Stimulated activated CD8-positive, alpha-beta memory T cell treated with anti-CD3 and anti-CD28 coated beads, Interleukin-12 subunit alpha, Interleukin-12 subunit beta, amount 100 ng/mL, for 1 hour (primary cell): ENCODE data around the gene FGD2.
"Not testable (repeated sequence)": the region's sequence is repeated elsewhere in the genome, so short reads cannot be mapped to it uniquely, and the experiment has no call there.

Experiments
- DNase-seq: peaks from one replicate; pipeline ENCODE4 v3.0.0-alpha.2; 2020; ENCODE audit warnings: low read depth

Gene FGD2

GRCh38 chr6:36971921-36972673 lies 33.4 kb upstream of the FGD2 start:
- no peak for DNase-seq

DNA sequence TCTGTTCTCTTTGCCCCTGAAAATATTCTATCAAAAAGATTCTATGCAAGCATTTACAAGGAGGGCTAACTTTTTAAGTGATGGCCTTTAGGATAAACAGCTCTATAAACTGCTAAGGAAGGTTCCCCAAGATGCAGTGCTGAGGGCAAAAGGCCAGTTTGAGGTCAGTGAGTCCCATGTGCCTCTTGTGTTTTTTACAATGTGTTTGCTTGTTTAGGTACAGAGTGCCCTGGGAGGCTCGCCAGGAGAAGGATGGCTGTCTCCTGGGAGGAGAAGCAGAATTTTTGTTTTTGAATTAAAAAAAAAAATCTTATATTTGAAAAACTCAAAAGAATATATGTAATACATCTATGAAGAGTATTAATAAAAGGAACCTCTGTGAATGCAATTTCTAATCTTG lies 32.3 kb upstream of the FGD2 start:
- no peak for DNase-seq

DNA sequence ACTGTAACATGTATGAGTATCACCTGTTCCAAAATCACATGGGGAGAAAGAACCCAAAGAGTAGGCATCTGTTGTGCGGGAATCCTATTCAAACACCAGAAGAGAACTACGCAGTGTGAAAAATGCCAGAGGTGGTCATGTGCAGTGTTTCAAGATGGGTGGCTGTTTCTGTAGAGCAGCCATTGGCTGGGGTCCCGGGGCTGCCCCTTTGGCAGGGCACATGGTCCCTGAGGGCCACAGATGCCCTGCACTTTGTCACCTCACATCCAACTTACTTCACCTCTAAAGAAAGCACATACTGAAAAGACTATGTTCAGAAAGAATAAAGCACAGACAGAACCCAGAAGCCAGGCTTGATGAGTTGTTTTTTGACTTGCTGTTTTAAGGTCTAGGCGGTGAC lies 31.8 kb upstream of the FGD2 start:
- DNase-seq = no peak

GRCh38 chr6:36975231-36976006 lies 30.0 kb upstream of the FGD2 start:
- DNase-seq = no peak

- no peak for DNase-seq
Observed at GRCh38 chr6:36976007-36976264, 29.5 kb upstream of the FGD2 start.

DNA sequence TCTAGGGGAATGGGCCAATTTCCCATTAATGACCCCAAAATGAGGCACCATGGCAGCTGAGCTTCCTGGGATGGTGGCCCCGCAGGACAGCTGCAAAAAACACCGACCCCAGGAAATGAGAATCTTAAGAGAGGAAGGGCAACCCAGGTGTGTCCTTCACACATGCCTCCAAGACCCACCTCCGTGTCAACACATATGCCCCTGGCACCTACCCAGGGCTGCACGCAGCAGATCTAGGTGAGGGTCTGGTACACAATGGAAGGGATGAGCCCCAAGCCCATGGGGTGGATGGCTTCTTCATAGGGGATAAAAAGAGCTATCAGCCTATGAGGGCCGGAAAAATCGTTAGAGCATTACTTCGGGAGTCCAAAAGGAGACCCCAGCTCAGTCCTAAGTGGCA lies 28.9 kb upstream of the FGD2 start:
- no peak for DNase-seq

GRCh38 chr6:36976931-36977330 lies 28.5 kb upstream of the FGD2 start:
- no peak for DNase-seq

- DNase-seq = no peak
Observed at GRCh38 chr6:36977470-36977941, 27.9 kb upstream of the FGD2 start.

GRCh38 chr6:36978421-36979346 lies 26.8 kb upstream of the FGD2 start:
- DNase-seq = no peak

DNA sequence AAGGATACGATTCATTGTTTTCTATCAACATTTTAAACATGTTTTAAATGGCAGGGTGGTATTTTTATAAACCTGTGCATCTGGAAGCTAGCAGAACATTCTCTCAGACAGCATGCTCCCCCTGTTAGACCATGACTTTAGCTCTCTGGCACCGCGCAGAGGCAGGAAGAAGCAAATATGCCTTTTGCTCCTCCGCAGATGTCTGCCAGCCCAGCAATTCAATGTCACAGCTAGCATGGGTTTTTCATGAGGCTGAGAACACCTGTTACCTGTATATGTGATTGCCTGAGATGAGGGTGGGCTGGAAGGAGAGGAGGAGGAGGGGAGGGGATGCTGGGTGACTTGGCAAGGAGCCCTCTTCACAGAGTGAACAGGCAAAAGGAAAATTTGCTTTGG lies 26.1 kb upstream of the FGD2 start:
- DNase-seq = no peak

DNA sequence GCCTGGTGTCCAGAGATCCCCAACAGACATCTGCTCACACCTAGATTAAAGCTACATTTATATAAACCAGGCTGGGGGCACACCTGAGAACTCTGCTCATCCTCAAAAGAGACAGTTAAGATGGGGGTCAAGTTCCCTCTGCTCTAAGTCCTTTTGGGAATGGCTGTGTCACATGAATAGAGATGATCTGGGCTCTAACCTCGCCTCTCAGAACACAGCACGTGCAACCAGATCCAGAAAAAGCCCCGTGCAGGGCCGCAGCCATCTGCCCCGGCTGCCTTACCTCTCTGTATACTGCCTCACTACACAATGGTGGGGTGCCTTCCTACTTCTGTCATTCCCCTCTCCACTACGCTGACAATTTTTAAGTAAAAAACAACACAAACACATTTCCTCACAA lies 25.3 kb upstream of the FGD2 start:
- DNase-seq = no peak

GRCh38 chr6:36980876-36981619 lies 24.4 kb upstream of the FGD2 start:
- no peak for DNase-seq

- DNase-seq = no peak
Observed at GRCh38 chr6:36983538-36983937, 21.9 kb upstream of the FGD2 start.

DNA sequence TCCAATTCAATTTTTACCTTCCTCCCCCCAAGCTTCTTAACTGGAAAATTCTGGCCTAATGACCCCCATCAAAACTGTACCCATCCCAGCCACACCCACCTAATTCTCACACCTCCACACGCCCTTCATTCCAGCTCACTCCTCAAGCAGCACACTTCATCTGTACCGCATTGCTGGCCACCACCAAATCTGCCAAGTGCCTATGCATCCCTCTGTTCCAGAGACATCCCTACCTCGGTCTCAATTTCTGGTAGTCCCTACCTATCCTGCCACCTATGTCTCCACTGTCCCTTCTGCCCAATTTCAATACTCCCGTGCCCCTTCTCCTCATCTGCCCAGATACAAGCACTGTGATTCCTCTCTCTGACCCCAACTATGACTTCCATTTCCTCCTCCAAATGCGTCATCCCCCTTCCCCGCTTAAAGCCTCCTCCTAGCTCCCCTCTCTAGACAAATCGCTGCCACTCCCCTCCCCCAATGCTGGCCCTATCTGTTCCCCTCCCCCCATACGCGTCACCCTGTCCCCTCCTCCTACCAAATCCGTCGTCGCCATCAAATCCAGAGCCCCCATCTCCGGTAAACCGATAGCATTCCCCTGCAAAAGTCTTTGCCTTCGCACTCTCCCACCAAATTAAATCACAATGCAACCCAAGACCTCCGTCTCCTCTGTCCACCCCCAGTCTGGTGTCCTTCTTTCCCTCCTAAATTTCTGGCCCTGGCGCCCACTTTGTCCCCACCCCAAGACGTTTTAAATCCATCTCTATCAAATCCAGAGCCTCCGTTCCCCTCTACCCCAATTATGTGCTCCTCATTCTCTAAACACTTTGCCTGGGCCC lies 20.7 kb upstream of the FGD2 start:
- peak; percentile 25 for DNase-seq

DNA sequence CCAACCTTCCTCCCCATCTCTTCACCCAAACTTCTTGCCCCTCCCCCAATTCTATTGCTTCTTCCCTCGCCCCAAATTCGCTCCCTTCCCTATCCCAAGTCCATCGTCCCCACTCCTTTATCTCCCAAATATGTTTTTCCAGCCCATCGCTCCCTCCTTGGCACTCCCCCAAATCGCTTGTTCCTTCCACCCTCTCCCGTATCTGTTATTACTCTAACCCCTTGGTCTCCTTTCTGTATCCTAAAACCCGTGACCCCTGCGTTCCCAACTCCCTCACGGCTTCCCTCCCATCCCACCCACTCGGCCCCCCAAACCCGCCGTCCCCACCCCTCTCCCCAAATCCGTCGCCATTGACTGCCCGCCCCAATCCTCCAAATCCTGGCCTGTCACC lies 20.0 kb upstream of the FGD2 start:
- DNase-seq = no peak

DNA sequence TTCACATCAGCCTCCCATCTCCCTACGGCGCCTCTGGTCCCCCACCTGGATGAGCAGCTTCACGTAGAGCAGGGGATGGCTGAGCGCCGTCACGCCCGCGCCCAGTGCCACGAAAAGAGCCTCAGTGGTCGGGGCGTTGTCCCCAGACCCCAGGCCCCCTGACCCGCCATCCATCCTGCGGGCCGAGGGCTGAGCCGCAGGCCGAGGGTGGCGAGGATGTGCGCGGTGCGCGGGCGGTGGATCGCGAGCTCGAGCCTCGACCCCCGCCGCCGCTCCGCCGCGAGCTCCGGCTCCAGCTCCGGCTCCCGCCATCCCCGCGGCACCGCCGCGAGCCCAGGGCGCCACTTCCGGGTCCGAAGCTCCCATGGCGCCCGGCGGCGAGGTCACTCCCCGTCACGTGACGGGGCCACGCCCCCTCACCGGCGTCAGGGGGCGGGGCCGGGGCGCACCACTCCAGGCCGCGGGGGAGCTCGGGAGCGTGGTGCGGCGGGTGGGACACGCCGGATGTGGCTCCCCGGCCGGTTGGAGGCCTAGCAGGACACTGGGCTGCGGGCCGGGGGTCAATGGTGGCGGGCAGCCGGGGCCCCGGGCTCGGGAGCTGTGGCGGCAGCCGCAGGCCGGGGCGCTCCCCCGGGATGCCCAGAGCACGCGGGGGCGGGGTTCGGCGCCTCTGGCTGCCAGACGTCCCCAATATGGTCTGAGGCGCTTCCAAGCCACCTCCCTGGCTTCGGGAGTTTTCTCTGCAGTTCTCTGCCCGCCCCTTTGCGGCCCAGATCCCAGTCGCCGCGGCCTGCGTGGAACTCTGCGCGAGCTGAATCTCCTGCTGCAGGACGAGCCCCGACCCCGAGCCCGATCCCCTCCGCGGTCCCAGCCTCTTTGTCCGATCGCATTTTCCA lies 19.4 kb upstream of the FGD2 start, which contains the start of gene MTCH1:
Gene MTCH1 (minus strand): TSS at position 389 of the 896 bp plus-strand sequence. CDS start 23 bp downstream, at position 366.
- peak; percentile 73 for DNase-seq

GRCh38 chr6:36986704-36987047 lies 18.8 kb upstream of the FGD2 start:
- no peak for DNase-seq

- no peak for DNase-seq
Observed at GRCh38 chr6:36989264-36989663, 16.2 kb upstream of the FGD2 start.

GRCh38 chr6:36990401-36990800 lies 15.1 kb upstream of the FGD2 start:
- not testable (repeated sequence) for DNase-seq
